ENCODE results near the gene FGFR1OP2.

FGFR1OP2 gene

DNA sequence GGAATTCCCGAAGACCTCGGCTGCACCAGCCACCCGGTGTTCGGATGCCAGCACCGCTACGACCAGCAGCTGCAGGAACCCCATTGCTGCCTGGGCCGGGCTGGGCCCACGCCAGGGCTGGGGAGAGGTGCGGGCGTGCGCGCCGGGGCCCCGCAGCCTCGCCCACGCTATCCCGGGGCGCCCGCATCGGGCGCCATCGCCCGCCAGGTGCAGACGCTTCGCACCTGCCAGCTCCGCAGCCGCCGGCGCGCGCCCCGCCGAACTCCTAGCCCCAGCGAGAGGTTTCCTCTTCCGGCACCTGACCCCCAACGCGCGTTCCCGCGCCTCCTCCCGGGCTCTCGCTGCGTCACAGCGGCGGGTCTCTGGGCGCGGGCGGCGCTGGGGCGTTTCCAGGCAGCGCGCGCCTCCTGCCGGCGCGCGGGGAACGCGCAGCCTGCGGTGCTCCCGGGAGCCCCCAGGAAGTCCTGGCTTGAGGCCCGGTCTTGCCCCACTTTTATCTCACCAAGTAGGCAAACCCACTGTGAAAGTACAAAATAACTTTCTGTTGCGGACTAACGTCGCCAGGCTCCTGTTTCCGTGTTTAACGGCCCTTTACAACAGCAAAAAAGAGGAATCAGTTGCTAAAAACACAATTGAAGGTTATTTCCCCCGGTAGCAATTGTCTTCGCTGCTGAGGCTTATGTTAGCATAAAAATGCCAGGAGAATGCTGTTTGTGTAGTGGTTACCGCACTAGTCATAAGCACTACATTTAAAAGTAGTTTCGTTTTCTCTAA lies 76.0 kb downstream of the FGFR1OP2 start, which contains the start of gene TM7SF3:
TM7SF3 (minus strand) TSS at position 300 of the 774 bp plus-strand sequence; CDS start at position 84, 216 bp downstream.
- TF ChIP-seq POLR2AphosphoS5 (IDR thresholded peaks at IDR 0.05; ENCODE audit: low read depth, low read length) (peak; percentile 72), TAF1 (IDR thresholded peaks at IDR 0.05; ENCODE audit: borderline replicate concordance, insufficient read depth, low read length) (0 out of 2 replicates have a peak, but pooled peaks have one; percentile 54), SIN3A (IDR thresholded peaks at IDR 0.05; ENCODE audit: borderline replicate concordance, insufficient read depth, low read length) (no peak; the same call in 1 of the 2 replicates), FOXP2 (optimal IDR thresholded peaks at IDR 0.05; ENCODE audit: borderline replicate concordance, extremely low read depth, extremely low read length, insufficient read depth) (peak; percentile 32)
- TF ChIP-seq, protein P1, sequence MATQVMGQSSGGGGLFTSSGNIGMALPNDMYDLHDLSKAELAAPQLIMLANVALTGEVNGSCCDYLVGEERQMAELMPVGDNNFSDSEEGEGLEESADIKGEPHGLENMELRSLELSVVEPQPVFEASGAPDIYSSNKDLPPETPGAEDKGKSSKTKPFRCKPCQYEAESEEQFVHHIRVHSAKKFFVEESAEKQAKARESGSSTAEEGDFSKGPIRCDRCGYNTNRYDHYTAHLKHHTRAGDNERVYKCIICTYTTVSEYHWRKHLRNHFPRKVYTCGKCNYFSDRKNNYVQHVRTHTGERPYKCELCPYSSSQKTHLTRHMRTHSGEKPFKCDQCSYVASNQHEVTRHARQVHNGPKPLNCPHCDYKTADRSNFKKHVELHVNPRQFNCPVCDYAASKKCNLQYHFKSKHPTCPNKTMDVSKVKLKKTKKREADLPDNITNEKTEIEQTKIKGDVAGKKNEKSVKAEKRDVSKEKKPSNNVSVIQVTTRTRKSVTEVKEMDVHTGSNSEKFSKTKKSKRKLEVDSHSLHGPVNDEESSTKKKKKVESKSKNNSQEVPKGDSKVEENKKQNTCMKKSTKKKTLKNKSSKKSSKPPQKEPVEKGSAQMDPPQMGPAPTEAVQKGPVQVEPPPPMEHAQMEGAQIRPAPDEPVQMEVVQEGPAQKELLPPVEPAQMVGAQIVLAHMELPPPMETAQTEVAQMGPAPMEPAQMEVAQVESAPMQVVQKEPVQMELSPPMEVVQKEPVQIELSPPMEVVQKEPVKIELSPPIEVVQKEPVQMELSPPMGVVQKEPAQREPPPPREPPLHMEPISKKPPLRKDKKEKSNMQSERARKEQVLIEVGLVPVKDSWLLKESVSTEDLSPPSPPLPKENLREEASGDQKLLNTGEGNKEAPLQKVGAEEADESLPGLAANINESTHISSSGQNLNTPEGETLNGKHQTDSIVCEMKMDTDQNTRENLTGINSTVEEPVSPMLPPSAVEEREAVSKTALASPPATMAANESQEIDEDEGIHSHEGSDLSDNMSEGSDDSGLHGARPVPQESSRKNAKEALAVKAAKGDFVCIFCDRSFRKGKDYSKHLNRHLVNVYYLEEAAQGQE (IDR thresholded peaks at IDR 0.05; ENCODE audit: insufficient read depth in 1 of 2, low read depth in 2 of 2, low read length in 2 of 2): no peak

DNA sequence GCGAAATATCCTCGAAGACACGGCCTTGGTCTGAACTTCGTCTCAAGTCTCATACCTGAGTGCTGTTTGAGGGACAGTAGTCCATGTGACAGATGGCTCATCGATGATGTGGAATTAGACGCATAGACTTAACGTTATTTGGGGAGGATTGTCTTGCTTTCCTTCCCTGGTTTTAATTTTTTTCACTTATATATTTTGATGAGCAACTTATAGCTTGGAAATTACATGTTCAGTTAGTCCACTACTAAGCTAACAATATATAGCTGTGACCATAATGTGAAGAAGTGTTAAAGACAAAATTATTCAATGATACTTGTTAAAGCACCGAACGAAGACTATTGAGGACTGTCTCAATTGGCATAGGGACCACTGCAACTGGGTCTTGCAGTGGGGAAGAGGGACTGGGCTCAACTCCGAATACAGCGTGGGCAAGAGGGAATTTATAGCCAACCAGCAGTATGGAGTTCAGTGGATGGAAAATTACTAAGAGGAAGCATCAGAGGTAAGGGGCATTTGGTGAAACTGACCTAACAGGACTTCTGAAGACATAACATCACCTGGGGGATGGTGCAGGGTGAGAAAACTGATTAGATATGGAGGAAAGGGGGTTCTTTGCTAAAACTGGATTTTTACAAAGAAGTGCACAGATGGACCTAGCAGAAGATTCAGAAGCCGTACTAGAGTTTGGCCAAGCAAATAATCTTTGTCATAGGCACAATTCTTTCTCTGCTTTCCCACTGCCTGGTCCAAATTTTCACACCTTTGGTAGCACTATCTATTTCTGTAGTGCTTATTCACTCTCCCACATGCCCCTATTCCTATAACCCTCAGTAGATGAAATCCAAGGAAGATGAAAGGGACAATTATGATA lies 76.8 kb downstream of the FGFR1OP2 start:
- TF ChIP-seq, protein P1 (IDR thresholded peaks at IDR 0.05; ENCODE audit: insufficient read depth in 1 of 2, low read depth in 2 of 2, low read length in 2 of 2): no peak

DNA sequence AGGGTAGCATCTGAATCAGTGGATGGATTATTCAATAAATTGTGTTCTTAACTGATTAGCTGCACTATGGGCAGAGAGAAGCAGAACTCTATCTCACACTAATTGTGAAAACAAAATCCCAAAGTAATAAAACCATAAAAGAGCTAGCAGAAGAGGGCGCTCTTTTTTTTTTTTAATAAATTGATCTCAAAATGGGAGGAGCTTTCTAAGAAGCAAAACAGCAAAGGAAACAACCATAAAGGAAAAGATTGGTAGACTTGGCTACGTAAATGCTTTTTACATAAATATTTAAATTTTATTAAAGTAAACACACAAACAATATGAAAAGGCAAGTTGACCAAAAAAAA lies 77.4 kb downstream of the FGFR1OP2 start:
- TF ChIP-seq SIN3A (IDR thresholded peaks at IDR 0.05; ENCODE audit: borderline replicate concordance, insufficient read depth, low read length) (no peak), FOXP2 (optimal IDR thresholded peaks at IDR 0.05; ENCODE audit: borderline replicate concordance, extremely low read depth, extremely low read length, insufficient read depth) (no peak), POLR2AphosphoS5 (IDR thresholded peaks at IDR 0.05; ENCODE audit: low read depth, low read length) (no peak), TAF1 (IDR thresholded peaks at IDR 0.05; ENCODE audit: borderline replicate concordance, insufficient read depth, low read length) (no peak)
- TF ChIP-seq, protein P1 (IDR thresholded peaks at IDR 0.05; ENCODE audit: insufficient read depth in 1 of 2, low read depth in 2 of 2, low read length in 2 of 2): no peak
